ENCODE results near the gene RPS6KA2. TPM values are rescaled to one million over a fixed set of nuclear protein-coding genes. Genes with fewer than 3 reads are reported as not detected.

The RPS6KA2 gene
- total and polyA plus RNA-seq, 2 experiments from 2014 or later = 12.5 to 25.3 TPM

GRCh38 chr6:166561771-166562359 is 65.2 kb downstream of the RPS6KA2 start:
- H3K27ac Mint-ChIP-seq = no peak overlapping the region
- Histone ChIP-seq H3F3A (replicated peaks; ENCODE audit: low read depth) (no peaks in the 10 kb centered on the region), H3K79me2 (replicated peaks; ENCODE audit: insufficient read depth) (peaks cover 40% of the 10 kb centered on the region), H4K20me1 (replicated peaks; ENCODE audit: insufficient read depth) (no peaks in the 10 kb centered on the region; the same call in 1 of the 2 replicates), H3K4me1 (ENCODE audit: insufficient read depth) (peaks cover 27% of the 10 kb centered on the region), H3K27me3 (ENCODE audit: insufficient read depth) (no peaks in the 10 kb centered on the region), H3K27ac (ENCODE audit: low read depth) (no peak overlapping the region), H3K9me2 (ENCODE audit: insufficient read depth) (no peaks in the 10 kb centered on the region), H3K4me2 (no peak overlapping the region), H2AFZ (no peak overlapping the region), H3K36me3 (ENCODE audit: insufficient read depth) (no peaks in the 10 kb centered on the region), H3K4me3 (no peak overlapping the region)
- H3K4me1 Mint-ChIP-seq = peaks cover 42% of the 10 kb centered on the region
- H3K36me3 Mint-ChIP-seq (ENCODE audit: low read depth) = no peaks in the 10 kb centered on the region; the same call in none of the 3 replicates
- DNase-seq (ENCODE audit: low spot score) (no peak), ATAC-seq (no peak)
- TF ChIP-seq POLR2AphosphoS5 (IDR thresholded peaks at IDR 0.05; ENCODE audit: low read depth) (no peak), ZNF114 (CRISPR knock-in tag; IDR thresholded peaks at IDR 0.05) (no peak), STAT1 (IDR thresholded peaks at IDR 0.05; ENCODE audit: unreplicated experiment) (no peak), ZNF331 (CRISPR knock-in tag; IDR thresholded peaks at IDR 0.05; ENCODE audit: low read depth) (no peak), CREB1 (CRISPR knock-in tag; IDR thresholded peaks at IDR 0.05; ENCODE audit: low read depth) (no peak), EZH2phosphoT487 (IDR thresholded peaks at IDR 0.05; ENCODE audit: unreplicated experiment) (no peak), ETS1 (IDR thresholded peaks at IDR 0.05) (no peak), JUNB (IDR thresholded peaks at IDR 0.05; ENCODE audit: unreplicated experiment) (no peak), EZH2 (IDR thresholded peaks at IDR 0.05; ENCODE audit: low read depth, unreplicated experiment) (no peak), NANOG (IDR thresholded peaks at IDR 0.05; ENCODE audit: borderline replicate concordance) (no peak)
- TF ChIP-seq, protein P1, sequence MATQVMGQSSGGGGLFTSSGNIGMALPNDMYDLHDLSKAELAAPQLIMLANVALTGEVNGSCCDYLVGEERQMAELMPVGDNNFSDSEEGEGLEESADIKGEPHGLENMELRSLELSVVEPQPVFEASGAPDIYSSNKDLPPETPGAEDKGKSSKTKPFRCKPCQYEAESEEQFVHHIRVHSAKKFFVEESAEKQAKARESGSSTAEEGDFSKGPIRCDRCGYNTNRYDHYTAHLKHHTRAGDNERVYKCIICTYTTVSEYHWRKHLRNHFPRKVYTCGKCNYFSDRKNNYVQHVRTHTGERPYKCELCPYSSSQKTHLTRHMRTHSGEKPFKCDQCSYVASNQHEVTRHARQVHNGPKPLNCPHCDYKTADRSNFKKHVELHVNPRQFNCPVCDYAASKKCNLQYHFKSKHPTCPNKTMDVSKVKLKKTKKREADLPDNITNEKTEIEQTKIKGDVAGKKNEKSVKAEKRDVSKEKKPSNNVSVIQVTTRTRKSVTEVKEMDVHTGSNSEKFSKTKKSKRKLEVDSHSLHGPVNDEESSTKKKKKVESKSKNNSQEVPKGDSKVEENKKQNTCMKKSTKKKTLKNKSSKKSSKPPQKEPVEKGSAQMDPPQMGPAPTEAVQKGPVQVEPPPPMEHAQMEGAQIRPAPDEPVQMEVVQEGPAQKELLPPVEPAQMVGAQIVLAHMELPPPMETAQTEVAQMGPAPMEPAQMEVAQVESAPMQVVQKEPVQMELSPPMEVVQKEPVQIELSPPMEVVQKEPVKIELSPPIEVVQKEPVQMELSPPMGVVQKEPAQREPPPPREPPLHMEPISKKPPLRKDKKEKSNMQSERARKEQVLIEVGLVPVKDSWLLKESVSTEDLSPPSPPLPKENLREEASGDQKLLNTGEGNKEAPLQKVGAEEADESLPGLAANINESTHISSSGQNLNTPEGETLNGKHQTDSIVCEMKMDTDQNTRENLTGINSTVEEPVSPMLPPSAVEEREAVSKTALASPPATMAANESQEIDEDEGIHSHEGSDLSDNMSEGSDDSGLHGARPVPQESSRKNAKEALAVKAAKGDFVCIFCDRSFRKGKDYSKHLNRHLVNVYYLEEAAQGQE (IDR thresholded peaks at IDR 0.05; ENCODE audit: unreplicated experiment) = no peak
- TF ChIP-seq, protein P2, sequence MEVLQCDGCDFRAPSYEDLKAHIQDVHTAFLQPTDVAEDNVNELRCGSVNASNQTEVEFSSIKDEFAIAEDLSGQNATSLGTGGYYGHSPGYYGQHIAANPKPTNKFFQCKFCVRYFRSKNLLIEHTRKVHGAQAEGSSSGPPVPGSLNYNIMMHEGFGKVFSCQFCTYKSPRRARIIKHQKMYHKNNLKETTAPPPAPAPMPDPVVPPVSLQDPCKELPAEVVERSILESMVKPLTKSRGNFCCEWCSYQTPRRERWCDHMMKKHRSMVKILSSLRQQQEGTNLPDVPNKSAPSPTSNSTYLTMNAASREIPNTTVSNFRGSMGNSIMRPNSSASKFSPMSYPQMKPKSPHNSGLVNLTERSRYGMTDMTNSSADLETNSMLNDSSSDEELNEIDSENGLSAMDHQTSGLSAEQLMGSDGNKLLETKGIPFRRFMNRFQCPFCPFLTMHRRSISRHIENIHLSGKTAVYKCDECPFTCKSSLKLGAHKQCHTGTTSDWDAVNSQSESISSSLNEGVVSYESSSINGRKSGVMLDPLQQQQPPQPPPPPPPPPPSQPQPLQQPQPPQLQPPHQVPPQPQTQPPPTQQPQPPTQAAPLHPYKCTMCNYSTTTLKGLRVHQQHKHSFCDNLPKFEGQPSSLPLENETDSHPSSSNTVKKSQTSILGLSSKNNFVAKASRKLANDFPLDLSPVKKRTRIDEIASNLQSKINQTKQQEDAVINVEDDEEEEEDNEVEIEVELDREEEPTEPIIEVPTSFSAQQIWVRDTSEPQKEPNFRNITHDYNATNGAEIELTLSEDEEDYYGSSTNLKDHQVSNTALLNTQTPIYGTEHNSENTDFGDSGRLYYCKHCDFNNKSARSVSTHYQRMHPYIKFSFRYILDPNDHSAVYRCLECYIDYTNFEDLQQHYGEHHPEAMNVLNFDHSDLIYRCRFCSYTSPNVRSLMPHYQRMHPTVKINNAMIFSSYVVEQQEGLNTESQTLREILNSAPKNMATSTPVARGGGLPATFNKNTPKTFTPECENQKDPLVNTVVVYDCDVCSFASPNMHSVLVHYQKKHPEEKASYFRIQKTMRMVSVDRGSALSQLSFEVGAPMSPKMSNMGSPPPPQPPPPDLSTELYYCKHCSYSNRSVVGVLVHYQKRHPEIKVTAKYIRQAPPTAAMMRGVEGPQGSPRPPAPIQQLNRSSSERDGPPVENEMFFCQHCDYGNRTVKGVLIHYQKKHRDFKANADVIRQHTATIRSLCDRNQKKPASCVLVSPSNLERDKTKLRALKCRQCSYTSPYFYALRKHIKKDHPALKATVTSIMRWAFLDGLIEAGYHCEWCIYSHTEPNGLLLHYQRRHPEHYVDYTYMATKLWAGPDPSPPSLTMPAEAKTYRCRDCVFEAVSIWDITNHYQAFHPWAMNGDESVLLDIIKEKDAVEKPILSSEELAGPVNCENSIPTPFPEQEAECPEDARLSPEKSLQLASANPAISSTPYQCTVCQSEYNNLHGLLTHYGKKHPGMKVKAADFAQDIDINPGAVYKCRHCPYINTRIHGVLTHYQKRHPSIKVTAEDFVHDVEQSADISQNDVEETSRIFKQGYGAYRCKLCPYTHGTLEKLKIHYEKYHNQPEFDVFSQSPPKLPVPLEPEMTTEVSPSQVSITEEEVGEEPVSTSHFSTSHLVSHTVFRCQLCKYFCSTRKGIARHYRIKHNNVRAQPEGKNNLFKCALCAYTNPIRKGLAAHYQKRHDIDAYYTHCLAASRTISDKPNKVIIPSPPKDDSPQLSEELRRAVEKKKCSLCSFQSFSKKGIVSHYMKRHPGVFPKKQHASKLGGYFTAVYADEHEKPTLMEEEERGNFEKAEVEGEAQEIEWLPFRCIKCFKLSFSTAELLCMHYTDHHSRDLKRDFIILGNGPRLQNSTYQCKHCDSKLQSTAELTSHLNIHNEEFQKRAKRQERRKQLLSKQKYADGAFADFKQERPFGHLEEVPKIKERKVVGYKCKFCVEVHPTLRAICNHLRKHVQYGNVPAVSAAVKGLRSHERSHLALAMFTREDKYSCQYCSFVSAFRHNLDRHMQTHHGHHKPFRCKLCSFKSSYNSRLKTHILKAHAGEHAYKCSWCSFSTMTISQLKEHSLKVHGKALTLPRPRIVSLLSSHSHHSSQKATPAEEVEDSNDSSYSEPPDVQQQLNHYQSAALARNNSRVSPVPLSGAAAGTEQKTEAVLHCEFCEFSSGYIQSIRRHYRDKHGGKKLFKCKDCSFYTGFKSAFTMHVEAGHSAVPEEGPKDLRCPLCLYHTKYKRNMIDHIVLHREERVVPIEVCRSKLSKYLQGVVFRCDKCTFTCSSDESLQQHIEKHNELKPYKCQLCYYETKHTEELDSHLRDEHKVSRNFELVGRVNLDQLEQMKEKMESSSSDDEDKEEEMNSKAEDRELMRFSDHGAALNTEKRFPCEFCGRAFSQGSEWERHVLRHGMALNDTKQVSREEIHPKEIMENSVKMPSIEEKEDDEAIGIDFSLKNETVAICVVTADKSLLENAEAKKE (CRISPR knock-in tag; IDR thresholded peaks at IDR 0.05) = no peak
- TF ChIP-seq, protein P3, sequence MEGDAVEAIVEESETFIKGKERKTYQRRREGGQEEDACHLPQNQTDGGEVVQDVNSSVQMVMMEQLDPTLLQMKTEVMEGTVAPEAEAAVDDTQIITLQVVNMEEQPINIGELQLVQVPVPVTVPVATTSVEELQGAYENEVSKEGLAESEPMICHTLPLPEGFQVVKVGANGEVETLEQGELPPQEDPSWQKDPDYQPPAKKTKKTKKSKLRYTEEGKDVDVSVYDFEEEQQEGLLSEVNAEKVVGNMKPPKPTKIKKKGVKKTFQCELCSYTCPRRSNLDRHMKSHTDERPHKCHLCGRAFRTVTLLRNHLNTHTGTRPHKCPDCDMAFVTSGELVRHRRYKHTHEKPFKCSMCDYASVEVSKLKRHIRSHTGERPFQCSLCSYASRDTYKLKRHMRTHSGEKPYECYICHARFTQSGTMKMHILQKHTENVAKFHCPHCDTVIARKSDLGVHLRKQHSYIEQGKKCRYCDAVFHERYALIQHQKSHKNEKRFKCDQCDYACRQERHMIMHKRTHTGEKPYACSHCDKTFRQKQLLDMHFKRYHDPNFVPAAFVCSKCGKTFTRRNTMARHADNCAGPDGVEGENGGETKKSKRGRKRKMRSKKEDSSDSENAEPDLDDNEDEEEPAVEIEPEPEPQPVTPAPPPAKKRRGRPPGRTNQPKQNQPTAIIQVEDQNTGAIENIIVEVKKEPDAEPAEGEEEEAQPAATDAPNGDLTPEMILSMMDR (conservative IDR thresholded peaks at IDR 0.05; ENCODE audit: low read depth in 2 of 2) = no peak
- H3K9me3 Mint-ChIP-seq = no peaks in the 10 kb centered on the region; the same call in 2 of the 3 replicates
- H3K27me3 Mint-ChIP-seq (ENCODE audit: insufficient read depth, low read depth, poor library complexity) = peaks cover 2% of the 10 kb centered on the region
- no peak overlapping the region for H3K4me3 Mint-ChIP-seq
